Measurements from ENCODE around the gene XPC.

The XPC gene

DNA sequence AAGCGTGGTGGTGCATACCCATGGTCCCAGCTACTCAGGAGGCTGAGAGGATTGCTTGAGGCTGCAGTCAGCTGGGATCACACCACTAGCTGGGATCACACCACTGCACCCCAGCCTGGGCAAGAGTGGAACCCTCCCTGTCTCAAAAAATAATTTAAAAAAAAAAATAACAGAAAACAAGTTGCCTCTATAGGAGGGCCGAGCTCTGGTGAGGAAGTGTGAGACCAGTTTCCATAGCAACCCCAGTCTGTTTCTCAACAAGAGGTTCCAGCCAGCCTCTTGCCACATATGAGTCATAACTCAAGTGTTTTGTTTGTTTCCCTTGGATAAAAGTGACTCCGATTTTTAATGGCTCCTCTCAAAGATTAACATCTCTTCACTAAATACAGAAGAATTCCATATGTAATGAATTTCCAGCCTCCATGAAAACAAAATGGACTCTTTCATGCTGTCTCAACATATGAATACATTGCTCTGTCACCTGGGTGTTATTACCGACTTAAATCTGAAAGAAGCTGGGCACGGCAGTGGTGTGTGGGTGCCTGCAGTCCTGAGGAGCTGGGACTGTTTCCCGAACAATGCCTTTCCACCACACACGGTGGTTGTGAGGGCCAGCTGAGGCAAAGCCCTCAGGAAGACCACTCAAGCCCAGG lies 33.9 kb downstream of the XPC start:
- DNase-seq (ENCODE audit: low spot score in 2 of 2) (peak; percentile 39 to 69), ATAC-seq (ENCODE audit: low read depth) (peak; percentile 97)
- Mint-ChIP-seq H3K9me3 (no peaks in the 10 kb centered on the region), H3K4me3 (peak overlapping the region; percentile 25), H3K4me1 (peaks cover 14% of the 10 kb centered on the region), H3K27me3 (no peaks in the 10 kb centered on the region), H3K27ac (peak overlapping the region; percentile 98), H3K36me3 (peaks cover 25% of the 10 kb centered on the region)

DNA sequence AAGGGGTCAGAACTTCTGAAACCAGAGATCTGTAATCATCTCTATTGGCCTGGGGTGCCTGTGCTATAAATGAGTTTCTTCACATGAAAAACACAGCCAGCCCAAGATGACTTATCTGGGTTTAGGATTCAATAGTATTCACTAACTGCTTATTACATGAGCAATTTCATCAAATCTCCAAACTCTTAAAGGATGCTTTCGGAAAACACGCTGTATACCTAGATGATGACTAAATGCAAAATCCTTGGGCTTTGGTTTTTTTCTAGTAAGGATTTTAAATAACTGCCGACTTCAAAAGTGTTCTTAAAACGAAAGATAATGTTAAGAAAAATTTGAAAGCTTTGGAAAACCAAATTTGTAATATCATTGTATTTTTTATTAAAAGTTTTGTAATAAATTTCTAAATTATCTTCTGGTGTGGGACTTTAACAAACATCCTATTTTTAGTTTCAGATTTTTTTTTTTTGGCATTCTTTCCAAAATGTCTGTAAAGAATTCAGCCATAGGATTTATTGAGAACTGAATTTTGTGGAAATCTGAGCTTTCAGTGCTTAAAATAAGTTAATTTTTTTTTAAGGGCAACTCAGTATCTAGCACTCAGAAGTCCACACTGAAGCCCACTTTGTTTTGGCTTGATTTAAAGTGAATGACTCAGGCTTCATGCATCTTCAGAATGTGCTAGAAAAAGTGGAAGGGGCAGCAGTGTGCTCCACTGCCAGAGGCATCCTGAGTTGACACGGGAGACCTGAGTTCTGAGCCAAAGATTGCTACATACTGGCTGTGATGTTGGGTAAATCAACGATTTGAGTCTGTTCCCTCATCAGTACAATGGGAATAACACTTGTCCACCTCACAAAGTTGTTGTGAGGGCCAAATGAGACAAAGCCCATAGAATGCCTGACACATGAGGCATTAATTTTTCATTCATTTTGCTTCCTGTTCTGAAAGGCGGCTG lies 34.9 kb downstream of the XPC start:
- H3K4me3 Mint-ChIP-seq, result no peak overlapping the region
- peaks cover 14% of the 10 kb centered on the region for H3K4me1 Mint-ChIP-seq
- H3K36me3 Mint-ChIP-seq, result peaks cover 27% of the 10 kb centered on the region

DNA sequence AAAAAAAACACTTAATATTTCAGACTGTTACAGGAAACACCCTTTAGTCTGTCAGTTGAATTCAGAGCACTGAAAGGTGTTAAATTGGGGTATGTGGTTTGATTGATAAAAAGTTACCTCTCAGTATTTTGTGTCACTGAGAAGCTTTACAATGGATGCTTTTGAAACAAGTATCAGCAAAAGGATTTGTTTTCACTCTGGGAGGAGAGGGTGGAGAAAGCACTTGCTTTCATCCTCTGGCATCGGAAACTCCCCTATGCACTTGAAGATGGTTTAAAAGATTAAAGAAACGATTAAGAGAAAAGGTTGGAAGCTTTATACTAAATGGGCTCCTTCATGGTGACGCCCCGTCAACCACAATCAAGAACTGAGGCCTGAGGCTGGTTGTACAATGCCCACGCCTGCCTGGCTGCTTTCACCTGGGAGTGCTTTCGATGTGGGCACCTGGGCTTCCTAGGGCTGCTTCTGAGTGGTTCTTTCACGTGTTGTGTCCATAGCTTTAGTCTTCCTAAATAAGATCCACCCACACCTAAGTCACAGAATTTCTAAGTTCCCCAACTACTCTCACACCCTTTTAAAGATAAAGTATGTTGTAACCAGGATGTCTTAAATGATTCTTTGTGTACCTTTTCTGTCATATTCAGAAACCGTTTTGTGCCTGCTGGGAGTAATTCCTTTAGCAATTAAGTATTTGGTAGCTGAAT lies 35.7 kb downstream of the XPC start:
- H3K4me3 Mint-ChIP-seq, result no peak overlapping the region
- DNase-seq (ENCODE audit: low spot score in 2 of 2) (no peak), ATAC-seq (ENCODE audit: low read depth) (no peak)
- H3K36me3 Mint-ChIP-seq, result peaks cover 27% of the 10 kb centered on the region
- H3K27ac Mint-ChIP-seq, result peak overlapping the region; percentile 97
- no peaks in the 10 kb centered on the region for H3K27me3 Mint-ChIP-seq
- peaks cover 14% of the 10 kb centered on the region for H3K4me1 Mint-ChIP-seq
- no peaks in the 10 kb centered on the region for H3K9me3 Mint-ChIP-seq

More for the DNA sequence above, 34.9 kb downstream of the XPC start:
- DNase-seq (ENCODE audit: low spot score in 2 of 2), result no peak
- peak overlapping the region; percentile 98 for H3K27ac Mint-ChIP-seq
- H3K27me3 Mint-ChIP-seq, result no peaks in the 10 kb centered on the region
- H3K9me3 Mint-ChIP-seq, result no peaks in the 10 kb centered on the region
- no peak for ATAC-seq (ENCODE audit: low read depth)

- Mint-ChIP-seq H3K4me3 (no peak overlapping the region), H3K27me3 (no peaks in the 10 kb centered on the region), H3K9me3 (no peaks in the 10 kb centered on the region), H3K27ac (peak overlapping the region; percentile 97), H3K4me1 (peaks cover 14% of the 10 kb centered on the region), H3K36me3 (peaks cover 25% of the 10 kb centered on the region)
- no peak for ATAC-seq (ENCODE audit: low read depth)
- no peak for DNase-seq (ENCODE audit: low spot score in 2 of 2)
Observed at GRCh38 chr3:14141602-14142341, 36.6 kb downstream of the XPC start.

- peaks cover 14% of the 10 kb centered on the region for H3K4me1 Mint-ChIP-seq
- no peak for DNase-seq (ENCODE audit: low spot score in 2 of 2)
- H3K4me3 Mint-ChIP-seq, result no peak overlapping the region
- no peak for ATAC-seq (ENCODE audit: low read depth)
- no peaks in the 10 kb centered on the region for H3K27me3 Mint-ChIP-seq
- no peaks in the 10 kb centered on the region for H3K9me3 Mint-ChIP-seq
- peaks cover 21% of the 10 kb centered on the region for H3K36me3 Mint-ChIP-seq
- H3K27ac Mint-ChIP-seq, result peak overlapping the region; percentile 97
Observed at GRCh38 chr3:14141144-14141543, 37.3 kb downstream of the XPC start.

DNA sequence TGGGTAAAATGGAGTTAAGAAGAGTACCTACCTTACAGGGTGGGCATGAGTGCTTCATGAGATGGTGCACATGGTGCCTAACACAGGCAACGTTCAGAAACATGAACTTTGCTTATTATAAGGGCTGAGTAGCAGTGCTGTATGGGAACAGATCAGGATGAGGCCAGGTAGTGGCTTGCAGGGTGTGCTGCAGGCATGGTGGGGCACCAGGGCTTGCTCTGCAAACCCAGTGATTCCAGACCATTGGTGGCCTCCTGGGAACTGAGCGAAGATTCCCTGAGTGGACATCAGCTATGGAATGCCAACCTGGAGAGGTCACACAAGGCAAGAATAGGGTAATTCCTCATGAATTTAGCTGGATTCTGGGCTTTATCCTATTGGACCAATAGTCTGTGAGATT lies 37.7 kb downstream of the XPC start:
- Mint-ChIP-seq H3K4me3 (no peak overlapping the region), H3K27ac (peak overlapping the region; percentile 77), H3K9me3 (no peaks in the 10 kb centered on the region), H3K4me1 (peaks cover 12% of the 10 kb centered on the region), H3K27me3 (no peaks in the 10 kb centered on the region), H3K36me3 (peaks cover 21% of the 10 kb centered on the region)
- DNase-seq (ENCODE audit: low spot score in 2 of 2), result no peak
- ATAC-seq (ENCODE audit: low read depth), result no peak

DNA sequence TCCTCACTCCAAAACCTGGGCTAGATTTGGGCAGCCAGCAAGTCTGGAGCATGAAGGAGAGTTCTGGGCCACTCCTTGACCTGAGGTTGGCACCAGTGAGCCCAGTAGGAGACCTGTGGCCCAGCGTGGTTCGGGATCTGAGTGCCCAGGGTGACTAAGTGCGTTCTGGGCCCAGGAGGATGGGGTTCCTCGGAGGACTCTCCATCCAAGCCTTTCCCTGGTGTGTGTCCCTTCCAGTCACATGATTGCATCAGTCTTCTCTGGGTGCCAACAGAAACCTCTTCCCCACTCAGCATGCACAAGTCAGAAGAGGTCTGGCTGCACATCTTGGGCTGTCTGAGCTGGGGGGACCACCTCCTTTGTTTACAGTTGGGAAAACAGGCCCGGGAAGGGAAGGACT lies 38.6 kb downstream of the XPC start:
- H3K4me1 Mint-ChIP-seq, result peaks cover 8% of the 10 kb centered on the region
- H3K36me3 Mint-ChIP-seq, result peaks cover 21% of the 10 kb centered on the region

GRCh38 chr3:14138878-14139655 lies 39.3 kb downstream of the XPC start:
- Mint-ChIP-seq H3K9me3 (no peaks in the 10 kb centered on the region), H3K36me3 (peaks cover 23% of the 10 kb centered on the region), H3K27me3 (no peaks in the 10 kb centered on the region), H3K27ac (peak overlapping the region; percentile 77), H3K4me3 (no peak overlapping the region), H3K4me1 (peaks cover 2% of the 10 kb centered on the region)
- ATAC-seq (ENCODE audit: low read depth), result no peak
- DNase-seq (ENCODE audit: low spot score in 2 of 2), result no peak

More for the DNA sequence above, 38.6 kb downstream of the XPC start:
- H3K4me3 Mint-ChIP-seq, result no peak overlapping the region
- DNase-seq (ENCODE audit: low spot score in 2 of 2) (no peak), ATAC-seq (ENCODE audit: low read depth) (no peak)
- H3K9me3 Mint-ChIP-seq, result no peaks in the 10 kb centered on the region
- H3K27ac Mint-ChIP-seq, result peak overlapping the region; percentile 77
- H3K27me3 Mint-ChIP-seq, result no peaks in the 10 kb centered on the region

DNA sequence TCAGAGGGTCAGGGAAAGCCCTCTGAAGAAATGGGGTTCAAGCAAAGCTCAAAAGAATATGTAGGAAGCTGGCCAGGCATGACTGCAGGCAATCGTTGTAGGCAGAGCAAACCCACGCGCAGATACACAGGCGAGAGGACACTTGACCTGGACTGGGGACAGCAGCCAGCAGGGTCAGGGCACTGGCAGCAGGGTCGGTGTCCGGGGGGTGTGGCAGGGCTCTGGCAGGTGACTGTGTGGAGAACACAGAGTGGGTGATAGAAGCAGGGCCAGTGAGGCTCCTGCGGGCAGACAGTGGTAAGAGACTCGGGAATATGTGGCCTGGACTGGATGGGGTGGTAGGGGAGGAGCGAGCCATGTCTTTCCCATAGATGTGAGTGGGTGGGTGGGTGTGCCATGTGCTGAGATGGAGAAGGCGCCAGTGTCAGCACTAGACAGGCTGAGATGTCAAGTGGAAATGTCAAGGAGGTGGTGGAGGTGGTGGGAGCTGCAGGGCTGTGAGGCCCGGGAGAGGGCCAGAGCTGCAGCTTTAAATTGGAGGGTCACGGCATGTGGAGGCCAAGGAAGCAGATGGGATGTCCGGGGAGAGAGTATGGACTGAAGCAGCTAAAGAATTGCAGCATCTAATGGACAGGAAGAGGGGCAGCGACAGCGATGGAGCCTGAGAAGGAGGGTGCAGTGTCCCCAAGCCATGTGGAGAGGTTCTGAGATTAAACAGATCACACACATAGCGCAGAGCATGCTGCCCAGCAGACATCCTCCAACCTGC lies 40.1 kb downstream of the XPC start:
- H3K4me3 Mint-ChIP-seq, result no peak overlapping the region
- ATAC-seq (ENCODE audit: low read depth), result no peak
- DNase-seq (ENCODE audit: low spot score in 2 of 2), result no peak
- peaks cover 26% of the 10 kb centered on the region for H3K36me3 Mint-ChIP-seq
- H3K4me1 Mint-ChIP-seq, result no peaks in the 10 kb centered on the region
- no peaks in the 10 kb centered on the region for H3K9me3 Mint-ChIP-seq
- H3K27me3 Mint-ChIP-seq, result no peaks in the 10 kb centered on the region
- H3K27ac Mint-ChIP-seq, result peak overlapping the region; percentile 57

DNA sequence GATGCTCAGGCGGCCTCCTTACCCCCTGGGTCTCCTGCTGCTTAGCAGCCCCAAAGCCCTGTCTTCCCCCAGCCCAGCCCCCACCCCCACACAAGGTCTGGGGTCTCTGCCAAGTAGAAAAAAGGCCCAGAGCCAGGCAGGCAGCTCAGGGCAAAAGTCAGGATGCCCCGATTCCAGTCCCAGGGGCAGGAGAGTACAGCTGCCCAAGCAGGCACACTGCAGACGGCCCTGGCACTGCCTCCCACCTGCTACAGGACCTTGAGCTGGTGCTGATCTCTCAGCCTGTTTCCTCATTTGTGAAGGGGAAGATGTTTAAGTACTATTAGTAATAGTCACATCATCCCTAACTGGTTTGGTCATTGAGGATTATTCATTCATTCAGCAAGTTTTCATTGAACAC lies 41.0 kb downstream of the XPC start:
- no peaks in the 10 kb centered on the region for H3K27me3 Mint-ChIP-seq
- peak overlapping the region; percentile 57 for H3K27ac Mint-ChIP-seq
- no peak overlapping the region for H3K4me3 Mint-ChIP-seq
- no peaks in the 10 kb centered on the region for H3K9me3 Mint-ChIP-seq
- DNase-seq (ENCODE audit: low spot score in 2 of 2) (no peak), ATAC-seq (ENCODE audit: low read depth) (no peak)
- H3K36me3 Mint-ChIP-seq, result peaks cover 31% of the 10 kb centered on the region
- H3K4me1 Mint-ChIP-seq, result no peaks in the 10 kb centered on the region

GRCh38 chr3:14137004-14137403 lies 41.4 kb downstream of the XPC start:
- no peaks in the 10 kb centered on the region for H3K4me1 Mint-ChIP-seq
- no peak for ATAC-seq (ENCODE audit: low read depth)
- H3K27me3 Mint-ChIP-seq, result no peaks in the 10 kb centered on the region

GRCh38 chr3:14135581-14135980 lies 42.8 kb downstream of the XPC start:
- H3K27me3 Mint-ChIP-seq, result no peaks in the 10 kb centered on the region
- no peak overlapping the region for H3K4me3 Mint-ChIP-seq
- peaks cover 29% of the 10 kb centered on the region for H3K36me3 Mint-ChIP-seq
- DNase-seq (ENCODE audit: low spot score in 2 of 2) (no peak), ATAC-seq (ENCODE audit: low read depth) (no peak)
- no peak overlapping the region for H3K27ac Mint-ChIP-seq
- H3K4me1 Mint-ChIP-seq, result no peaks in the 10 kb centered on the region
- no peaks in the 10 kb centered on the region for H3K9me3 Mint-ChIP-seq

More at GRCh38 chr3:14137004-14137403, 41.4 kb downstream of the XPC start:
- H3K36me3 Mint-ChIP-seq, result peaks cover 33% of the 10 kb centered on the region
- no peak for DNase-seq (ENCODE audit: low spot score in 2 of 2)
- no peak overlapping the region for H3K27ac Mint-ChIP-seq
- no peaks in the 10 kb centered on the region for H3K9me3 Mint-ChIP-seq
- no peak overlapping the region for H3K4me3 Mint-ChIP-seq
